GM12872 (cell line): ENCODE data around the gene EIF4G2.

Source experiments
- CTCF ChIP-seq: IDR thresholded peaks from 3 replicates; pipeline ENCODE4 v1.5.1; 2011; ENCODE audit warnings: low read depth, mild to moderate bottlenecking, low read length, moderate library complexity; ENCODE audit not compliant: insufficient read depth

EIF4G2 gene

GRCh38 chr11:10808553-10809372 lies at the start of gene EIF4G2:
Gene EIF4G2, minus strand, starts transcription at chr11:10808926.
- no peak for TF ChIP-seq CTCF

- TF ChIP-seq CTCF = no peak; the same call in 2 of the 3 replicates
Measured at GRCh38 chr11:10857709-10858438, 49.1 kb upstream of the EIF4G2 start, which contains the start of gene ZBED5. Gene ZBED5, minus strand, starts transcription at chr11:10858053. Its CDS starts 3,108 bp downstream, at chr11:10854945.

- no peak for TF ChIP-seq CTCF
Measured at GRCh38 chr11:10857459-10857708, 48.7 kb upstream of the EIF4G2 start.

GRCh38 chr11:10856689-10857458 lies 48.1 kb upstream of the EIF4G2 start:
- no peak for TF ChIP-seq CTCF

GRCh38 chr11:10855295-10855694 lies 46.6 kb upstream of the EIF4G2 start:
- no peak for TF ChIP-seq CTCF

- no peak for TF ChIP-seq CTCF
Measured at GRCh38 chr11:10847960-10848860, 39.5 kb upstream of the EIF4G2 start.
